H1 (cell line): ENCODE measurements around the gene HS3ST5.

Experiments
- CREB1 ChIP-seq: IDR thresholded peaks from 2 replicates; pipeline ENCODE4 v1.6.1; 2012; ENCODE audit warnings: inconsistent platforms
- GABPA ChIP-seq: IDR thresholded peaks from 2 replicates; pipeline ENCODE4 v1.6.1; 2011; ENCODE audit warnings: mild to moderate bottlenecking, low read length, moderate library complexity, borderline replicate concordance; ENCODE audit not compliant: insufficient read depth
- MAFK ChIP-seq: IDR thresholded peaks from 2 replicates; pipeline ENCODE4 v1.6.1; 2012; ENCODE audit warnings: low read depth, mild to moderate bottlenecking, improper control_type of control experiment, low read length
- NANOG ChIP-seq: IDR thresholded peaks from 2 replicates; pipeline ENCODE4 v1.6.1; 2011; ENCODE audit warnings: low read length, low read depth, mild to moderate bottlenecking, inconsistent platforms; ENCODE audit not compliant: insufficient read depth, poor library complexity, severe bottlenecking
- POLR2A ChIP-seq, 2 experiments: IDR thresholded peaks; 1 replicate in 1 of 2; 2 replicates in 1 of 2; pipeline ENCODE4 v1.6.1; 2011; ENCODE audit warnings: low read depth in 2 of 2, low read length in 2 of 2, mild to moderate bottlenecking in 2 of 2; ENCODE audit errors: control extremely low read depth in 1 of 2
- POLR2AphosphoS5 ChIP-seq: IDR thresholded peaks from 2 replicates; pipeline ENCODE4 v1.6.1; 2011; ENCODE audit warnings: low read depth, low read length
- RXRA ChIP-seq: IDR thresholded peaks from 2 replicates; pipeline ENCODE4 v1.6.1; 2011; ENCODE audit warnings: low read depth, mild to moderate bottlenecking, low read length, moderate library complexity; ENCODE audit not compliant: insufficient read depth
- SIN3A ChIP-seq, 2 experiments: IDR thresholded peaks in 1 of 2; conservative IDR thresholded peaks in 1 of 2; 2 replicates each; pipeline ENCODE4 v1.6.1; 2011 to 2012; ENCODE audit warnings: low read length in 2 of 2, improper control_type of control experiment in 1 of 2, low read depth in 1 of 2, mild to moderate bottlenecking in 1 of 2
- TF ChIP-seq, protein P1 (sequence below), 3 experiments: IDR thresholded peaks; 1 replicate in 2 of 3; 2 replicates in 1 of 3; pipeline versions ENCODE4 v1.5.1 to v1.6.1; 2011; ENCODE audit warnings: low read length in 3 of 3, mild to moderate bottlenecking in 3 of 3, inconsistent platforms in 2 of 3, low read depth in 1 of 3, moderate library complexity in 1 of 3; ENCODE audit not compliant: insufficient read depth in 1 of 3; ENCODE audit errors: control extremely low read depth in 1 of 3

DNA sequence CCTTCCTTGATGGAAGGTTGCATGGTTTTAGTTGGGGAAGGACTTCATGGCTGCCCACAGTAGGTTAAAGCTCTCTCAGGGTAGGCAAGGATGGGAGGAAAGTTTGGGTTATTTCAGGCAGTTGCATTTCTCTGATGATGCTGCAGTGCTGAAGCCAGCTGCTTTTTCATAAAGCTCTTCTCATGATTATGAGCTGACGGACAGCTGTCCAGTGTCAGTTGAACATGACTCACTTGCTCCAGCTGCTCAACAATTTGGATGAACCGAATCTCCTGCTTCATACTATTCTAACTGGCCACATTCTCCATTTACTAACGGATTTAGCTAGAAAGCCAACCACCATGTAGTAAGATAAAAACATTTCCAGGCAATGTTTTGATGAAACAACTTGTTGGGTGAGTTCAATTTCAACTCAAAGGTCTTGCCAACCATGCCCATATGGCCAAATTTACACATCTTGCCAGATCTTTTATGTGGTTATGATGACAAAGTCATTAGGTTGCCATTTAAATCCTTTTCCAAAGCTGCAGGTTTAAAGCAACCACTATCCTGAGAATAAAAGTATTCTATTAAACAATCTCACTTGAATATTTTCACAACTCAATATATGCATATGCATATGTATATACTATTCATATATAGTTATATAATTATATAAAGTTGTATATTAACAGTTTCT, 125.9 kb downstream of the HS3ST5 start:
- TF ChIP-seq, protein P1, sequence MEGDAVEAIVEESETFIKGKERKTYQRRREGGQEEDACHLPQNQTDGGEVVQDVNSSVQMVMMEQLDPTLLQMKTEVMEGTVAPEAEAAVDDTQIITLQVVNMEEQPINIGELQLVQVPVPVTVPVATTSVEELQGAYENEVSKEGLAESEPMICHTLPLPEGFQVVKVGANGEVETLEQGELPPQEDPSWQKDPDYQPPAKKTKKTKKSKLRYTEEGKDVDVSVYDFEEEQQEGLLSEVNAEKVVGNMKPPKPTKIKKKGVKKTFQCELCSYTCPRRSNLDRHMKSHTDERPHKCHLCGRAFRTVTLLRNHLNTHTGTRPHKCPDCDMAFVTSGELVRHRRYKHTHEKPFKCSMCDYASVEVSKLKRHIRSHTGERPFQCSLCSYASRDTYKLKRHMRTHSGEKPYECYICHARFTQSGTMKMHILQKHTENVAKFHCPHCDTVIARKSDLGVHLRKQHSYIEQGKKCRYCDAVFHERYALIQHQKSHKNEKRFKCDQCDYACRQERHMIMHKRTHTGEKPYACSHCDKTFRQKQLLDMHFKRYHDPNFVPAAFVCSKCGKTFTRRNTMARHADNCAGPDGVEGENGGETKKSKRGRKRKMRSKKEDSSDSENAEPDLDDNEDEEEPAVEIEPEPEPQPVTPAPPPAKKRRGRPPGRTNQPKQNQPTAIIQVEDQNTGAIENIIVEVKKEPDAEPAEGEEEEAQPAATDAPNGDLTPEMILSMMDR (IDR thresholded peaks at IDR 0.05; ENCODE audit: control extremely low read depth in 1 of 3, insufficient read depth in 1 of 3, low read depth in 1 of 3, low read length in 3 of 3), result no peak
- TF ChIP-seq GABPA (no peak), NANOG (no peak), POLR2AphosphoS5 (no peak), SIN3A (conservative IDR thresholded peaks at IDR 0.05 in 1 of 2, IDR thresholded peaks at IDR 0.05 in 1 of 2; ENCODE audit: low read depth in 1 of 2, low read length in 2 of 2) (no peak), RXRA (no peak), CREB1 (no peak), MAFK (no peak), POLR2A (IDR thresholded peaks at IDR 0.05; ENCODE audit: control extremely low read depth in 1 of 2, low read depth in 2 of 2, low read length in 2 of 2) (no peak)
